ENCODE data around the gene BOC. TPM values are rescaled to one million over a fixed set of nuclear protein-coding genes. Genes with fewer than 3 reads are reported as not detected.

BOC gene
- total RNA-seq, 4 donors from 2014 or later: 61.3 to 75.3 (median 68.0) TPM

- no peak overlapping the region for H3K4me3 ChIP-seq (ENCODE audit: low read depth, poor library complexity, severe bottlenecking)
- TF ChIP-seq POLR2A (IDR thresholded peaks at IDR 0.05): no peak
- no peak for TF ChIP-seq CTCF (IDR thresholded peaks at IDR 0.05)
- DNase-seq (ENCODE audit: low spot score in 2 of 2): peak in 1 of 2 donors; percentile 79
- 35 to 40% methylated on average over 7 of the region's 7 CpGs for WGBS, 2 donors
- intact Hi-C loops (cut with DNase I; ENCODE audit: low total_unique reads): no loop called here
Measured at GRCh38 chr3:113241292-113242095, 30.1 kb downstream of the BOC start.

DNA sequence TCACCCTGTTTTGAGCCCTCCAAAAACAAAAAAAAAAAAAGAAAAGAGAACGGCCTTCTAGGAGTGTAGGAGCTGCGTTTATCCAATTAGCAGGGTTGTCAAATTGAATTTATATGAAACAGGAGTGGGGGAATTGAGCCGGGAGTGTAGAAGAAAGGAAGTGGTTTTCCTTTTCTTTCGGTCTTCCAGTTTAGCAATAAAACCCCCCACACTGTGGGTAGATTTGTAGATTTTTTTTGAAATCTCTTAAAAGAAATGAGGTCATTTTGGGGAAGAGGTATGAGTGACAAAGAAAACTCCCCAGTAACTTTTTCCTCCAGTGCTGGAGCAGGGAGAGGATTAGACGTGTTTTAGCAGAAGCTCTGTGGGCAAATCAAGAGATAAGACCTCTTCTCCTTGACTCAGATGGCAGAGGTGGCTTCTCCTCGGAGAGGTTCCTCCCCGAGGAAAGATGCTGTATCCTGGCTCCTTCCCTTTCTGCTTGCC is 30.8 kb downstream of the BOC start:
- intact Hi-C loops (cut with DNase I; ENCODE audit: low total_unique reads): no loop called here
- DNase-seq (ENCODE audit: low spot score in 2 of 2): no peak
- H3K4me3 ChIP-seq (ENCODE audit: low read depth, poor library complexity, severe bottlenecking): no peak overlapping the region

DNA sequence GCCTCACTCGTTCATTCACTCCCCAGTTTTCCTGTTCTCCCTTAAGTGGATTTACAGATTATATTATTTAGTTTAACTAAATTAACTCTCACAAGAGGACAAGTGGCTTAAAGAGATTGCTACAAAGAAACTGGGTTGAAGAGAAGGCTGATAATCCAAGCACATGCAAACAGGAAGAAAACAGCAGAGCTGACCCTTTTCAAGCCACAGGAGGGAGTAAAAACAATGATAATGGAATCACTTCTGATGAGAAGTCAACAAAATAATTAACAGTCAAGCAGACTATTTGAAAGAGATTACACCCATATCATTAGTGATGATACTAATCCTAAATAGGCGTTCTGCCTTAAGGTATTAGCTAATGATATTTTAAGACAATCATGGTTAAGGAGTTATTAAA is 31.7 kb downstream of the BOC start:
- intact Hi-C loops (cut with DNase I; ENCODE audit: low total_unique reads): no loop called here
- no peak overlapping the region for H3K4me3 ChIP-seq (ENCODE audit: low read depth, poor library complexity, severe bottlenecking)
- TF ChIP-seq CTCF (IDR thresholded peaks at IDR 0.05) (no peak), POLR2A (IDR thresholded peaks at IDR 0.05) (no peak)
- no peak for DNase-seq (ENCODE audit: low spot score in 2 of 2)
- 67 to 71% methylated on average over 2 of the region's 2 CpGs for WGBS, 2 donors

More for the DNA sequence above, 30.8 kb downstream of the BOC start:
- WGBS, 2 donors: 18 to 26% methylated on average over 7 of the region's 7 CpGs
- TF ChIP-seq POLR2A (IDR thresholded peaks at IDR 0.05) (no peak), CTCF (IDR thresholded peaks at IDR 0.05) (no peak)

GRCh38 chr3:113243846-113244245 is 32.5 kb downstream of the BOC start:
- no peak overlapping the region for H3K4me3 ChIP-seq (ENCODE audit: low read depth, poor library complexity, severe bottlenecking)
- intact Hi-C loops (cut with DNase I; ENCODE audit: low total_unique reads): no loop called here
- WGBS, 2 donors: 68 to 78% methylated on average over 3 of the region's 3 CpGs
- DNase-seq (ENCODE audit: low spot score in 2 of 2): no peak
- TF ChIP-seq CTCF (IDR thresholded peaks at IDR 0.05): no peak
- no peak for TF ChIP-seq POLR2A (IDR thresholded peaks at IDR 0.05)

DNA sequence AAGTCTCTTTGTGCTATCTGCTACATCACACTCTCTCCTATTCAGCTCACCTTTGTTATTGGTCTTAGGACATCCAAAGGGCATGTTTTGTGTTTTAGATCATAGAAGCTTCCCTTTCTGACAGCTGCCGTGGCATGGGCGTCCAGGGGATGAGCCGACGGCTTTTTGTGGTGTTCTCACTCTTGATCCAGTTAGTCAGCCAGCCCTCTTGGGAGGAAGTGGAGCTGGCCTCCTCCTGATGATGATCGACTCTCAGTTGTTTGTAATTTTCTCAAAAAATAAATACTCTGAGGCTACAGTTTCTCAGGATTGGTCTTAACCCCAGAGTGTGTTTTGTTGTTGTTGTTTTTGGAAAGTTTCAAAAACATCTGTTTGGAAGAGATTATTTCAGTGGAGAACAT is 34.4 kb downstream of the BOC start:
- intact Hi-C loops (cut with DNase I; ENCODE audit: low total_unique reads): no loop called here
- DNase-seq (ENCODE audit: low spot score in 2 of 2): peak in 1 of 2 donors; percentile 89
- WGBS, 2 donors: 24 to 37% methylated on average over 5 of the region's 5 CpGs
- no peak for TF ChIP-seq CTCF (IDR thresholded peaks at IDR 0.05)
- TF ChIP-seq POLR2A (IDR thresholded peaks at IDR 0.05): no peak
- no peak overlapping the region for H3K4me3 ChIP-seq (ENCODE audit: low read depth, poor library complexity, severe bottlenecking)
